ENCODE data around the gene ENTREP3.

The ENTREP3 gene

DNA sequence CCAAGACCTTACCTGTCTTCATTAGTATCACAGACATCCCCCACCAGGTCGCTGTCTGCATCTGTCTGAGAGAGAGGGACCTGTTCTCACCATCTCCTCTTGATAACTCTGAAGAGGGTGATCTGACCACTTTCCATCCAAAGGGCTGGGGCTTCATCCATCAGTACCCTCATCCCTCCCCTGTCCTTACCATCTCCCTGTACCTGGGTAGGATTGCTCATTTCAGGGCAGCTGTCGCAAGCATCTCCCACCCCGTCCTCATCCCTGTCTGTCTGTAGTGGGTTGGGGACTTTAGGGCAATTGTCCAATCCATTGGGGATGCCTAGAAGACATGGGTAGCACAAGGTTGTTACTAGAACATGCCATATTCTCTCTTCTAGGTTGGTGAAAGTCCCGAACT, 55.5 kb downstream of the ENTREP3 start:
- DNase-seq (ENCODE audit: low read depth in 2 of 2) = no peak

DNA sequence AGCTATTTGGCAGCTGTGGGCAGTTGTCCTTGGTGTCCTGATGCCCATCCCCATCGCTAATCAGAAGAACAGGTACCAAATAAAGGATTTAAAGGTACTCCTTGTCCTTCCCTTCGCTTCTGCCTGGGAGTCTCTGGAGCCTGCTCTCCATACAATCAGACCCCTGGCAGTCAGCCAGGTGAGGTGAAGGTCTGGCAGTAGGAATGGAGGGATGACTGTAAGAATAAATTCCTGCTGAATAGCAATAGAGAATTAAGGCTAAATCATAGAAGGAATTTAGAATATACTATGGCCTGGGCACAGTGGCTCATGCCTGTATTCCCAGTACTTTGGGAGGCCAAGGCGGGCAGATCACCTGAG, 56.8 kb downstream of the ENTREP3 start:
- DNase-seq (ENCODE audit: low read depth in 2 of 2) = no peak

DNA sequence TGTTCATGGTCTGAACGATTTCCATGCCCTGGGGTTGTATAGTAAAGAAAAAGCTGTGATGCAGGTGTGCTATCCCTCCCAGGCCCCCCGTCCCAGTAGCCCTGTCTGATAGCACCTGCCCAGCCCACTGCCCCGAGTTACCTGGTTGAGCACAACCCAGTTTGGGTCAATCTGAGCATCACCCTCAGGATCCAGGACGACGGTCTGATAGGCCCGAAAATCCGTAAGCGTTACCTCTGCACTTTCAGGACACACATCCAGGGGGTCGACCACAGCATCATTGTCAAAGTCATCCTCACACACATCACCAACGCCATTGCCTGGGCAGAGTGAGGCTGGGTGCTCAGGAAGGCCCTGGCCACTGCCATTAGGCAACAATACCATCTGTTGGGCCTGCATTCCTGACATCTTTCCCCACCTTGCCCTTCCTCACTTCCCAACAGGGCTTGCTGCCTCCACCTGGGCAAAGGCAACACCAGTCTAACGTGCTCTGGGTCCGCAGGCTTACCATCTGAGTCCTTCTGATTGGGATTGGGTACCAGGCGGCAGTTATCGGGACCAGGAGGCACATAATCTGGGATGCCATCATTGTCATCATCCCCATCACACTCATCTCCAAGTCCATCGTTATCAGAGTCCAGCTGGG, 57.3 kb downstream of the ENTREP3 start:
- no peak for DNase-seq (ENCODE audit: low read depth in 2 of 2)
